ENCODE measurements around the gene ATP11C. TPM values are rescaled to one million over a fixed set of nuclear protein-coding genes. Genes with fewer than 3 reads are reported as not detected.
"Not testable (repeated sequence)": the region's sequence is repeated elsewhere in the genome, so short reads cannot be mapped to it uniquely, and the experiment has no call there.

Gene ATP11C
- polyA plus RNA-seq, 2 of the 4 experiments (the other 2 are of a cell fraction): 16.4 to 34.3 TPM

DNA sequence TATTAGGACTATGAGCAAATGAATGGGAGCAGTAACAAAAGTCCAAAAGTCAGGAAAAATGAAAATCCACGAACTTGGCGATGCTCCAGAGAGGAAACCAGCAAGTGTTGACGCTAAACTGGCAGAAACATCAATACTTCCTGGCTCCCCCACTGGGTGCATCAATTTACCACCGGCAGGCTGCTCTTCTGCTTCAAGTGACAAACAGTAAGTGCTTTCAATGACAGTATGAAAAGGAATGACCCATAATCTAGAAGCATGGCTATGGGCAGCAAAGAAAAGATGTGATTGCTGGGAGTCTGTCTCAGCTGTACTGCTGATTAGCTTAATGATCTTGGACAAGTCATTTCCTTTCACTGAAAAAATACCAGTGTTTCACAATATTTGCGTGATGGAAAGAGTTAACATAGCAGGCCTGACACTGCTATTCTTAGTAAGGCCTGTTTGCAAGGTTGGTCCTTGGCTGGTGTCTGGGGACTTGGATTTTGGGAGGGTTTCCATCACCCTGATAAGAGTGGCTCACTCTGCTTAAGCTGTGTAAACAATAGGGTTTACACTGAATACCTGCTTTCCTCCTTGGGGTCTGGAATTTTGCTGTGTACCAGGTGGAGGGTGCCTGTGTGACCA lies 8.7 kb downstream of the ATP11C start:
- ATAC-seq (no peak), FAIRE-seq (no peak), DNase-seq (ENCODE audit: low read depth in 1 of 2, low spot score in 1 of 2) (no peak)
- TF ChIP-seq ZC3H11A (IDR thresholded peaks at IDR 0.05) (no peak), KDM5A (IDR thresholded peaks at IDR 0.05) (no peak)
- TF ChIP-seq, protein P1, sequence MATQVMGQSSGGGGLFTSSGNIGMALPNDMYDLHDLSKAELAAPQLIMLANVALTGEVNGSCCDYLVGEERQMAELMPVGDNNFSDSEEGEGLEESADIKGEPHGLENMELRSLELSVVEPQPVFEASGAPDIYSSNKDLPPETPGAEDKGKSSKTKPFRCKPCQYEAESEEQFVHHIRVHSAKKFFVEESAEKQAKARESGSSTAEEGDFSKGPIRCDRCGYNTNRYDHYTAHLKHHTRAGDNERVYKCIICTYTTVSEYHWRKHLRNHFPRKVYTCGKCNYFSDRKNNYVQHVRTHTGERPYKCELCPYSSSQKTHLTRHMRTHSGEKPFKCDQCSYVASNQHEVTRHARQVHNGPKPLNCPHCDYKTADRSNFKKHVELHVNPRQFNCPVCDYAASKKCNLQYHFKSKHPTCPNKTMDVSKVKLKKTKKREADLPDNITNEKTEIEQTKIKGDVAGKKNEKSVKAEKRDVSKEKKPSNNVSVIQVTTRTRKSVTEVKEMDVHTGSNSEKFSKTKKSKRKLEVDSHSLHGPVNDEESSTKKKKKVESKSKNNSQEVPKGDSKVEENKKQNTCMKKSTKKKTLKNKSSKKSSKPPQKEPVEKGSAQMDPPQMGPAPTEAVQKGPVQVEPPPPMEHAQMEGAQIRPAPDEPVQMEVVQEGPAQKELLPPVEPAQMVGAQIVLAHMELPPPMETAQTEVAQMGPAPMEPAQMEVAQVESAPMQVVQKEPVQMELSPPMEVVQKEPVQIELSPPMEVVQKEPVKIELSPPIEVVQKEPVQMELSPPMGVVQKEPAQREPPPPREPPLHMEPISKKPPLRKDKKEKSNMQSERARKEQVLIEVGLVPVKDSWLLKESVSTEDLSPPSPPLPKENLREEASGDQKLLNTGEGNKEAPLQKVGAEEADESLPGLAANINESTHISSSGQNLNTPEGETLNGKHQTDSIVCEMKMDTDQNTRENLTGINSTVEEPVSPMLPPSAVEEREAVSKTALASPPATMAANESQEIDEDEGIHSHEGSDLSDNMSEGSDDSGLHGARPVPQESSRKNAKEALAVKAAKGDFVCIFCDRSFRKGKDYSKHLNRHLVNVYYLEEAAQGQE (IDR thresholded peaks at IDR 0.05): peak; percentile 26; the same call in 1 of the 2 replicates
- Histone ChIP-seq H3K9me3 (no peaks in the 10 kb centered on the region), H3K27ac (no peak overlapping the region), H3K4me3 (no peak overlapping the region), H3K4me2 (no peak overlapping the region), H3K4me1 (no peaks in the 10 kb centered on the region)
- POLR2A ChIA-PET: interaction anchor here (1.3 kb wide), 1 partner anchor 9 kb away, joined by 3 read pairs; the partner anchor contains the start of gene ATP11C
- WGBS (ENCODE audit: missing lambda C conversion rate): 79% methylated on average over 5 of the region's 5 CpGs
- CTCF ChIA-PET: interaction anchor here (0.6 to 1.2 kb wide), 2 partner anchors 10 to 42 kb away, joined by 3 to 4 read pairs; no protein-coding TSS in a partner anchor

- WGBS (ENCODE audit: missing lambda C conversion rate): 98% methylated on average over 6 of the region's 6 CpGs
- H3K27ac ChIP-seq; POLR2A ChIA-PET; DNase-seq (ENCODE audit: low read depth in 1 of 2, low spot score in 1 of 2); H3K4me2 ChIP-seq; CTCF ChIA-PET; FAIRE-seq; H3K4me1 ChIP-seq; ATAC-seq; H3K4me3 ChIP-seq; H3K9me3 ChIP-seq: not testable (repeated sequence)
These were observed 11.7 kb downstream of the ATP11C start for GRCh38 chrX:139921142-139921541.

DNA sequence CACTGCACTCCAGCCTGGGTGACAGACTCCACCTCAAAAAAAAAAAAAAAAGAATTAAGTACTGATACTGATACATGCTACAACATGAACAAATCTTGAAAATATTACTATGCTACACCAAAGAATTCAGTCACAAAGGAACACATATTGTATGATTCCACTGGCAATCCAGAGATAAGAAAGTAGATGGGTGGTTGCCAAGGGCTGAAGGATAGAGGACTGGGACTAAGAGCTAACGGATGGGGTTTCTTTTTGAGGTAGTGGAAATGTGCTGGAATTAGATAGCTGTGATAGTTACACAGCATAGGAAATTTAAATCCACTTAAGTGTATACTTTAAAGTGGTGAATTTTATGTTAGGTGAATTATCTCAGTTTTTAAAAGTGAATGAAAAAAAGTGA lies 12.5 kb downstream of the ATP11C start:
- H3K4me3 ChIP-seq: no peak overlapping the region
- H3K9me3 ChIP-seq: no peaks in the 10 kb centered on the region
- no peak for FAIRE-seq
- H3K27ac ChIP-seq: no peak overlapping the region
- no peak for ATAC-seq
- WGBS (ENCODE audit: missing lambda C conversion rate): 96% methylated on average over 1 of the region's 1 CpG
- H3K4me1 ChIP-seq: no peaks in the 10 kb centered on the region
- H3K4me2 ChIP-seq: no peak overlapping the region
- ChIA-PET POLR2A (no interaction called here), CTCF (no interaction called here)
- TF ChIP-seq BHLHE40 (IDR thresholded peaks at IDR 0.05; ENCODE audit: low read depth, low read length) (no peak), ZNF302 (CRISPR knock-in tag; IDR thresholded peaks at IDR 0.05) (no peak), CBX2 (IDR thresholded peaks at IDR 0.05; ENCODE audit: borderline replicate concordance, low read depth) (no peak), NFE2L2 (conservative IDR thresholded peaks at IDR 0.05; ENCODE audit: low read length) (no peak), JUN (IDR thresholded peaks at IDR 0.05) (no peak), ZFP36 (IDR thresholded peaks at IDR 0.05; ENCODE audit: borderline replicate concordance, partially characterized antibody) (no peak), SMC3 (IDR thresholded peaks at IDR 0.05) (no peak)
- DNase-seq (ENCODE audit: low read depth in 1 of 2, low spot score in 1 of 2): no peak

- CTCF ChIA-PET: interaction anchor here (1.0 kb wide), 1 partner anchor 20 kb away, joined by 3 read pairs; no protein-coding TSS in a partner anchor
- no peak for DNase-seq (ENCODE audit: low read depth in 1 of 2, low spot score in 1 of 2)
- no peak for FAIRE-seq
- H3K4me1 ChIP-seq: no peaks in the 10 kb centered on the region
- TF ChIP-seq ZNF302 (CRISPR knock-in tag; IDR thresholded peaks at IDR 0.05) (no peak), HOXA7 (CRISPR knock-in tag; IDR thresholded peaks at IDR 0.05) (no peak), EHMT2 (IDR thresholded peaks at IDR 0.05; ENCODE audit: low read depth) (no peak), SMC3 (IDR thresholded peaks at IDR 0.05) (no peak), NR3C1 (IDR thresholded peaks at IDR 0.05) (no peak), CEBPB (IDR thresholded peaks at IDR 0.05) (no peak), KDM5A (IDR thresholded peaks at IDR 0.05) (no peak), JUN (IDR thresholded peaks at IDR 0.05) (no peak), PBX3 (IDR thresholded peaks at IDR 0.05) (no peak), HEYL (CRISPR knock-in tag; IDR thresholded peaks at IDR 0.05) (no peak), NPAS2 (CRISPR knock-in tag; IDR thresholded peaks at IDR 0.05; ENCODE audit: borderline replicate concordance) (no peak), E2F6 (IDR thresholded peaks at IDR 0.05; ENCODE audit: borderline replicate concordance, low read depth) (no peak), CHD2 (IDR thresholded peaks at IDR 0.05; ENCODE audit: low read length, partially characterized antibody) (no peak), CTCF (IDR thresholded peaks at IDR 0.05) (no peak)
- ATAC-seq: no peak
- POLR2A ChIA-PET: no interaction called here
- H3K4me3 ChIP-seq: no peak overlapping the region
- no peak overlapping the region for H3K4me2 ChIP-seq
- 92% methylated on average over 1 of the region's 1 CpG for WGBS (ENCODE audit: missing lambda C conversion rate)
- H3K27ac ChIP-seq: no peak overlapping the region
- no peaks in the 10 kb centered on the region for H3K9me3 ChIP-seq
These were observed 18.4 kb downstream of the ATP11C start for GRCh38 chrX:139914421-139914820.
